Sigmoid colon (tissue), 4 donors: ENCODE data around the gene CR1.

ENCODE experiments used
- CTCF ChIP-seq, 4 experiments: fragments of 450-650 bp in 3 of 4; fragments of 200-600 bp in 1 of 4; IDR thresholded peaks; one replicate each; pipeline ENCODE4 v1.5.1; 2016 to 2019; ENCODE audit warnings: antibody characterized with exemption in 4 of 4, mild to moderate bottlenecking in 3 of 4, moderate library complexity in 2 of 4
- EP300 ChIP-seq, 4 donors: sonication (generic); formaldehyde crosslinking; IDR thresholded peaks; one replicate each; pipeline ENCODE4 v1.6.1; 2017; ENCODE audit warnings: antibody characterized with exemption in 4 of 4

DNA sequence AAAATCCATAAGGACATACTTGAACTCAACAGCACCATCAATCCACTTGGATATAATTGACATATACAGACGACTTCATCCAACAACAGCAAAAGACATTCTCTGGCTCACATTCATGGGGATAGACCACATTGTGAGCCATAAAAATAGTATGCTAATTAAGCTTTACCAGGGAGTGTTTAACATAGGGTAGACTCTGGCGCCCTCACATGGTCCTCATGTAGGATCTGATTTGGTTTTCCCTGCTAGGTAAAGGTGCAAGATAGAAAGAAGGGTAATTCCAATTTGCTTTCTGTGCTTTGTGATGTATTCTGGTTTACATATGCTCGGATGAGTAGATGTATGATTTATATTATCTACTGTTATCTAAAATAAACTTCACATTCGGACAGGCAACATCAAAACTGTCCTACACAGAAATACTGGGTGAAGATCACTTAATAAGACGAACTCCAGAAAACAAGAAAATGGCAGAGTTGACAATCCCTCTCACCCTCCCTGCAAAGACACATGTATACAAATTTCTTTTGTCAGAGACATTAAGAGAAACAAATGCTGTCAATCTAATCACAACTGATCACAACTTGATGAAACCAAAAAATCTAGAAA, 176.7 kb downstream of the CR1 start:
- no peak for TF ChIP-seq EP300 (IDR thresholded peaks at IDR 0.05)
- TF ChIP-seq CTCF (IDR thresholded peaks at IDR 0.05) = no peak
